Stimulated activated memory B cell treated with anti-CD40 and anti-IgM and Interleukin-4, amounts not matched to agents 10 μg/mL and 1 μg/mL and 100 μg/mL, for 72 hours (primary cell): ENCODE measurements around the gene NKTR.
"Not testable (repeated sequence)": the region's sequence is repeated elsewhere in the genome, so short reads cannot be mapped to it uniquely, and the experiment has no call there.

Experiments
- ATAC-seq: fragments of 150-1000 bp; cut with Tn5 transposase; 2 replicates; pipeline ENCODE4 v1.10.0; 2021
- H3K27ac Mint-ChIP-seq: one replicate; pipeline ENCODE4 v1.8.0; 2022; ENCODE audit warnings: mild to moderate bottlenecking, mixed read lengths
- H3K27me3 Mint-ChIP-seq: one replicate; pipeline ENCODE4 v1.8.0; 2022; ENCODE audit warnings: mixed read lengths
- H3K36me3 Mint-ChIP-seq: one replicate; pipeline ENCODE4 v1.8.0; 2022; ENCODE audit warnings: mixed read lengths
- H3K4me1 Mint-ChIP-seq: one replicate; pipeline ENCODE4 v1.8.0; 2022; ENCODE audit warnings: mixed read lengths
- H3K4me3 Mint-ChIP-seq: one replicate; pipeline ENCODE4 v1.8.0; 2022; ENCODE audit warnings: mild to moderate bottlenecking, moderate library complexity, mixed read lengths
- H3K9me3 Mint-ChIP-seq: one replicate; pipeline ENCODE4 v1.8.0; 2022; ENCODE audit warnings: mixed read lengths

The NKTR gene

GRCh38 chr3:42588625-42589024, 11.9 kb upstream of the NKTR start:
- no peaks in the 10 kb centered on the region for H3K27me3 Mint-ChIP-seq
- peaks cover 12% of the 10 kb centered on the region for H3K36me3 Mint-ChIP-seq
- no peaks in the 10 kb centered on the region for H3K9me3 Mint-ChIP-seq
- peaks cover 17% of the 10 kb centered on the region for H3K4me1 Mint-ChIP-seq
- no peak overlapping the region for H3K4me3 Mint-ChIP-seq
- no peak overlapping the region for H3K27ac Mint-ChIP-seq
- no peak for ATAC-seq

GRCh38 chr3:42589382-42590109, 10.9 kb upstream of the NKTR start:
- ATAC-seq = no peak
- H3K4me1 Mint-ChIP-seq = peaks cover 24% of the 10 kb centered on the region
- no peaks in the 10 kb centered on the region for H3K27me3 Mint-ChIP-seq
- H3K4me3 Mint-ChIP-seq = peak overlapping the region; percentile 91
- peak overlapping the region; percentile 95 for H3K27ac Mint-ChIP-seq
- no peaks in the 10 kb centered on the region for H3K9me3 Mint-ChIP-seq
- peaks cover 18% of the 10 kb centered on the region for H3K36me3 Mint-ChIP-seq

GRCh38 chr3:42590989-42591756, 9.3 kb upstream of the NKTR start:
- peak; percentile 40 for ATAC-seq
- Mint-ChIP-seq H3K4me1 (peaks cover 29% of the 10 kb centered on the region), H3K4me3 (peak overlapping the region; percentile 91), H3K9me3 (no peaks in the 10 kb centered on the region), H3K27ac (peak overlapping the region; percentile 95), H3K36me3 (peaks cover 25% of the 10 kb centered on the region), H3K27me3 (no peaks in the 10 kb centered on the region)

DNA sequence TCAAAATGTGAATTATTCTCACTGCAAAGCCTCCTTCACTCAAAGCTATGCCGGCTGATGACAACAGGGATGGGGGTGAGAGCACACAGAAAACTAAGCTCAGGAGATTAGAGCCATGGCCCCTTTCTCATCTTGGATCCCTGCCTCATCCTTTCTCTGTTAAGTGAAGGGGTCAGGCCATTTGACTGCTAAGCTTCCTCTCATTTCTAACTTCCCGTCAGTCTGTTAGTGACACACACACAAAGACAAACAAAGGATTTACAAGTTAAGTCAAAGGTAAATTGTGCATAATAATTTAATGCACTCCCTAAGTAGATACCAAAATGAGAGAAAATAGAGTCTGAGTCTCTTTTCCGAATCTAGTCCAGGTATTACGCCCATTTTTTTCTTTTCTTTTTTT, 8.7 kb upstream of the NKTR start:
- H3K36me3 Mint-ChIP-seq = peaks cover 28% of the 10 kb centered on the region
- H3K4me3 Mint-ChIP-seq = peak overlapping the region; percentile 91
- H3K27ac Mint-ChIP-seq = peak overlapping the region; percentile 95
- ATAC-seq = no peak
- no peaks in the 10 kb centered on the region for H3K27me3 Mint-ChIP-seq
- H3K4me1 Mint-ChIP-seq = peaks cover 29% of the 10 kb centered on the region
- no peaks in the 10 kb centered on the region for H3K9me3 Mint-ChIP-seq

DNA sequence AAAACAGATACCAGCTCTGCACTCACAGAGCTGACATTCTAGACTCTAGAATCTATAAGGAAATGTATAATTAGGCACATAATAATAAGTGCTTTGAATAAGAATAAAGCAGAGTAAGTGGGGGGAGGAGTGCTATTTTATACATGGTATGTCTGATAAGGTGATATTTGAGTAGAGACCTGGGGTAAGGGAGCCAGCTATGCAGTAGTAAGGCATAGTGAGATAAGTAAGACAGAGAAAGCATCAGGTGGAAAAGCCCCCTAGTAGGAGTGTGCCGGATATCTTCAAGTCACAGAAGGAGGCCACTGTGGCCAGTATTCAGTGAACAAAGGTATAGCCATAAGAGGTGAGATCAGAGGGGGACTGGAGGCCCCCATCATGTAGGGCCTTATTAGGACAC, 6.9 kb upstream of the NKTR start:
- Mint-ChIP-seq H3K9me3 (no peaks in the 10 kb centered on the region), H3K27ac (peak overlapping the region; percentile 13), H3K4me1 (peaks cover 29% of the 10 kb centered on the region), H3K27me3 (no peaks in the 10 kb centered on the region), H3K4me3 (no peak overlapping the region), H3K36me3 (peaks cover 32% of the 10 kb centered on the region)
- ATAC-seq = no peak

DNA sequence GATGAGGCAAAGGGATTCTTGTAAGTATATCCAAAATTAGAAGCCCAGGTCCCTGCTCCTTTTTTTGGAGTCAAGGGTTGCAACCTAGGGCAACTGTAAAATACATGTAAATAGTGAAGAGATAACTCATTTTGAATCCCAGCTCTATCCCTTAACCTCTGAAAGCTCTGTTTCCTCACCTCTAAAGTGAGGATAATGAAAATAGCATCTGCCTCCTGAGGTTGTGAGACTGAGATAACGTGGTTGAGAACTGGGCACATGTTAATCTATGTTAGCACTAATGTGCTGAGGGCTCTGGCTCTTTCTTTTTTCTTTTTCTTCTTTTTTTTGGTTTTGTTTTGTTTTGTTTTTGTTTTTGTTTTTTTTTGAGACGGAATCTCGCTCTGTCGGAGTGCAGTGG, 4.8 kb upstream of the NKTR start:
- Mint-ChIP-seq H3K4me3 (no peak overlapping the region), H3K27me3 (no peaks in the 10 kb centered on the region), H3K4me1 (peaks cover 29% of the 10 kb centered on the region), H3K9me3 (no peaks in the 10 kb centered on the region), H3K27ac (peak overlapping the region; percentile 37), H3K36me3 (peaks cover 33% of the 10 kb centered on the region)
- no peak for ATAC-seq

DNA sequence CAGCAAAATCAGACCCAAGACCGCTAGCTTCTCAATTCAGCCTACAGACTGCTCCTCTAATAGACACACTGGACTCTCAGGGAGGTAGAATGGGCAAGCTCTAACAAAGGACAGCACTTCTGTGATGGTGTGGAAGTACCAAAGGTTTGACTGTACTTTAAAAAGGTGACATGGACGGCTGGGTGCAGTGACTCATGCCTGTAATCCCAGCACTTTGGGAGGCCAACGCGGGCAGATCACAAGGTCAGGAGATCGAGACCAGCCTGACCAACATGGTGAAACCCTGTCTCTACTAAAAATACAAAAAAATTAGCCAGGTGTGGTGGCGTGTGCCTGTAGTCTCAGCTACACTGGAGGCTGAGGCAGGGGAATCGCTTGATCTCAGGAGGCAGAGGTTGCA, 3.4 kb upstream of the NKTR start:
- ATAC-seq, H3K27ac Mint-ChIP-seq, H3K27me3 Mint-ChIP-seq, H3K4me3 Mint-ChIP-seq, H3K9me3 Mint-ChIP-seq: not testable (repeated sequence)
- H3K36me3 Mint-ChIP-seq = peaks cover 33% of the 10 kb centered on the region
- peaks cover 29% of the 10 kb centered on the region for H3K4me1 Mint-ChIP-seq

- H3K4me1 Mint-ChIP-seq = peaks cover 23% of the 10 kb centered on the region
- H3K27ac Mint-ChIP-seq = peak overlapping the region; percentile 86
- no peaks in the 10 kb centered on the region for H3K9me3 Mint-ChIP-seq
- peaks cover 33% of the 10 kb centered on the region for H3K36me3 Mint-ChIP-seq
- H3K27me3 Mint-ChIP-seq = no peaks in the 10 kb centered on the region
- peak; percentile 42 for ATAC-seq
- peak overlapping the region; percentile 84 for H3K4me3 Mint-ChIP-seq
These were observed 631 bp downstream of the NKTR start for GRCh38 chr3:42600958-42601675.

DNA sequence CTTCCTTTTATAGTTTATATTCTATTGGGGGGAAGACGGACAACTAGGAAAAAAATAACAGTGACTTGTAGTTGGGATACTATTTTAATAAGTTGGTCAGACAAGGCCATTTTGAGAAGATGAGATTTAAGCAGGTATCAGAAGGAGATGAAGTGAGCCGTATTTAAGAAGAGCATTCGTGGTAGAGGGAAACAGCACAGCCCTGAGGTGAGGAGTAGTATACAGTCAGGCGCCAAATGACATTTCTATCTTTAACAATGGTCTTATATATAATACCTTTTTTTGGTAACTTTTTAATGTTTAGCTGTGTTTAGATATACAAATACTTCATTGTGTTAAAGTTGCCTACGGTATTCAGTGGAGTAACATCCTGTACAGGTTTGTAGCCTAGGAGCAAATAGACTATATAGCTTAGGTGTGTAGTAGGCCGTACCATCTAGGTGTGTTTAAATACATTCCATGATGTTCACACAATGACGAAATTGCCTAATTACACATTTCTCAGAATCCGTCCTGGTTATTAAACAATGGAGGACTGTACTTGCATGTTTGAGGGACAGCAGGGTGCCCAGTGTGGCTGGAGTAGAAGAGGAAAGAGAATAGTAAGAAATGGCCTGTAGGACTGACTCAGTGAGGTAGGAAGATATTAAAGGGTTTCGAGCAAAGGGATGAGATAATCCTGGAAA, 1.6 kb downstream of the NKTR start:
- Mint-ChIP-seq H3K9me3 (no peaks in the 10 kb centered on the region), H3K27me3 (no peaks in the 10 kb centered on the region), H3K4me1 (peaks cover 24% of the 10 kb centered on the region), H3K27ac (peak overlapping the region; percentile 86), H3K4me3 (peak overlapping the region; percentile 84), H3K36me3 (peaks cover 29% of the 10 kb centered on the region)
- no peak for ATAC-seq

- Mint-ChIP-seq H3K27ac (no peak overlapping the region), H3K4me1 (peaks cover 24% of the 10 kb centered on the region), H3K4me3 (no peak overlapping the region), H3K36me3 (peaks cover 36% of the 10 kb centered on the region), H3K9me3 (no peaks in the 10 kb centered on the region), H3K27me3 (no peaks in the 10 kb centered on the region)
- no peak for ATAC-seq
These were observed 2.5 kb downstream of the NKTR start for GRCh38 chr3:42602961-42603360.

DNA sequence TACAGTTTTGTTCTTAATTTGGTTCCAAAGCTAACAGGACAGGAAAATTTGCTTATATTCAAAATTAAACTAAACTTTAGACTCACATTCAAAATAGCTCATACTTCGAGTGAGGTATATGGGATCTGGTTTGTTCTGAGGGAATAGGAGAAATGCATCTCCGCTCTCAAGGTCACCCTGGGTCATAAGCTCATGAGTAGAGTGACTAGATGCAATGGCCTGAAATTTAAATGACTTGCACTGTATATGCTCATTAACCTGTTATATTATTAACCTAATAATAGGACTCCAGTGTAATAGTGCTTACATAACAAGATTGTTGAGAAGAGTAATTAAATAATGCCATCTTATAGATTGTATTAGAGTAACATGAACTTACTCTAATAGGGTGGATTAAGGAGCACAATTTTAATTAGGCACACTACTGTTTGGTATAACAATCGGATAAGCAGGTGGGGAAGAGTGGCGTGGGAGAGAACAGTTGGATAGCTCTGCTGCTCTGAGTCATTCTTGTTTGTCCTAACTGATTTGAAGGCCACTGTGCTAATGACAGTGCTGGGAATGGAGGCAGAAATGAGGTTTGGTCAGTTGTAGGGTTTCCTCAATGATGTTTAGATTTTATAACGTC, 5.2 kb downstream of the NKTR start:
- Mint-ChIP-seq H3K4me1 (peaks cover 33% of the 10 kb centered on the region), H3K36me3 (peaks cover 43% of the 10 kb centered on the region), H3K9me3 (no peaks in the 10 kb centered on the region), H3K27me3 (no peaks in the 10 kb centered on the region), H3K4me3 (no peak overlapping the region), H3K27ac (peak overlapping the region; percentile 71)
- ATAC-seq = no peak

- no peak for ATAC-seq
- peaks cover 37% of the 10 kb centered on the region for H3K4me1 Mint-ChIP-seq
- peak overlapping the region; percentile 32 for H3K27ac Mint-ChIP-seq
- peaks cover 40% of the 10 kb centered on the region for H3K36me3 Mint-ChIP-seq
- no peak overlapping the region for H3K4me3 Mint-ChIP-seq
- H3K9me3 Mint-ChIP-seq = no peaks in the 10 kb centered on the region
- no peaks in the 10 kb centered on the region for H3K27me3 Mint-ChIP-seq
These were observed 8.1 kb downstream of the NKTR start for GRCh38 chr3:42608581-42608980.

DNA sequence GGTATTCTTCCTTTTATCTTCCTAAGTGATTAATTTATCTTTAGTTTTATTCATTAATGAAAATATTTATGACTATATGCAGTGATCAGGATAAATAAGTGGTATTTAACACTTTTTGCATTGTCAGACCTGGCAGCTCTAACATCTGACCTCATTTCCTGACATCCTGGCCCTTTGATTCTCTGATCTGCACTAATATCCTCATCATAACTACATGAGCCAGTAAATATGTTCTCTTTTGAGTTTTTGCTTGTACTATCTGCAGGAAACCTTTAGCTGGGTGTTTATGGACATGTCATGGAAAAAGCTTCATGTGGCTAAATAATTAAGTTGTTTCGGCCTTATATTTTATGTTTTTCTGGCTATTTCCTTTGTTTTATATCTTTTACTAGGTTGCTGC, 10.5 kb downstream of the NKTR start:
- Mint-ChIP-seq H3K4me1 (peaks cover 35% of the 10 kb centered on the region), H3K27ac (no peak overlapping the region), H3K4me3 (no peak overlapping the region), H3K27me3 (no peaks in the 10 kb centered on the region), H3K9me3 (no peaks in the 10 kb centered on the region), H3K36me3 (peaks cover 25% of the 10 kb centered on the region)
- ATAC-seq = no peak

- H3K27me3 Mint-ChIP-seq = no peaks in the 10 kb centered on the region
- ATAC-seq = no peak
- peaks cover 25% of the 10 kb centered on the region for H3K36me3 Mint-ChIP-seq
- H3K4me1 Mint-ChIP-seq = peaks cover 33% of the 10 kb centered on the region
- H3K9me3 Mint-ChIP-seq = no peaks in the 10 kb centered on the region
- peak overlapping the region; percentile 48 for H3K27ac Mint-ChIP-seq
- no peak overlapping the region for H3K4me3 Mint-ChIP-seq
These were observed 11.7 kb downstream of the NKTR start for GRCh38 chr3:42612217-42612616.

DNA sequence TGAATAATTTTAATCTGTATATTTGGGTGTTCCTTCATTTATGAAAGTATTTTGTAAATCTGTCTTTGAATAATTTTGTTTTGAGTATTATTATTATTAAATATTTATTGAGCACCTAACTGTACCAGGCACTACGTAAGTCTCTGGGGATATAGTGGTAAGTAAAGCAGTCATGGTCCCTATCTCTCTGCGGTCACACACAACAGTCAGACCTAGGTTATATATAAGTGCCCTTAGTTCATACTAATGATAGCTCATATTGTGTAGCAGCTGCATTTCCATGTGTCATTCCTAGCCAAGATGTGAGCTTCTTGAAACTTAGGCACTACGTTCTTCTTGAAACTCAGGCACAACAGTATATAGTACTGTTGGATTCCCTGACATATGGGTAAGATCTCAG, 12.4 kb downstream of the NKTR start:
- H3K9me3 Mint-ChIP-seq = no peaks in the 10 kb centered on the region
- peak overlapping the region; percentile 48 for H3K27ac Mint-ChIP-seq
- no peak overlapping the region for H3K4me3 Mint-ChIP-seq
- peaks cover 18% of the 10 kb centered on the region for H3K36me3 Mint-ChIP-seq
- ATAC-seq = peak; percentile 81
- H3K27me3 Mint-ChIP-seq = no peaks in the 10 kb centered on the region
- peaks cover 33% of the 10 kb centered on the region for H3K4me1 Mint-ChIP-seq
